Measurements from ENCODE around the gene ARSH. TPM values are rescaled to one million over a fixed set of nuclear protein-coding genes. Genes with fewer than 3 reads are reported as not detected.

The ARSH gene
- total and polyA plus RNA-seq, 2 of the 8 experiments (the other 6 are each of a cell fraction or from before 2014, with no cell fraction given), result not detected

DNA sequence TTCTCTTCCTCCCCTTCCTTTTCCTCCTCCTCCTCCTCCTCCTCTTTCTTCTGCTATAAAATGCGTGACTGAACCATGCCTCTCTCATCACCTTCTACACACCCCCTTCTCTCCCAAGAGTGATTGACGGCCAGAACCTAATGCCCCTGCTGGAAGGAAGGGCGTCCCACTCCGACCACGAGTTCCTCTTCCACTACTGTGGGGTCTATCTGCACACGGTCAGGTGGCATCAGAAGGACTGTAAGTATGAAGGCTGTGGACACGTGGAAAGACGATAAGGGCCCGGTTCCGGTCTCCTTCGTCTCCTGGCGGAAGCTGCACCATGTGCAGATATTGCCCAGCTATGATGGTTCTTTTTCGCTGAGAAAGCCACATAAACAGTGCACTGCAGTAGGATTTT, 22.8 kb downstream of the ARSH start (continued):
- TF ChIP-seq CTBP2 (IDR thresholded peaks at IDR 0.05; ENCODE audit: borderline replicate concordance, insufficient read depth, insufficient read length, low read length), result no peak
- no peak for TF ChIP-seq JUN (IDR thresholded peaks at IDR 0.05; ENCODE audit: low read depth, low read length)
- no peak for TF ChIP-seq HDAC2 (IDR thresholded peaks at IDR 0.05; ENCODE audit: borderline replicate concordance in 1 of 2, low read depth in 2 of 2, low read length in 2 of 2)
- TF ChIP-seq CEBPB (IDR thresholded peaks at IDR 0.05; ENCODE audit: low read depth, low read length), result no peak
- no peak for TF ChIP-seq TCF12 (IDR thresholded peaks at IDR 0.05; ENCODE audit: low read depth, low read length)

Data from H1 (cell line).